Kidney glomerular epithelial cell (primary cell): Measurements from ENCODE around the gene TF.

Experiments
- DNase-seq: peaks from one replicate; lab custom pipeline; 2025; lab: John Stamatoyannopoulos, UW

TF gene

GRCh38 chr3:133836497-133837158, 90.4 kb downstream of the TF start:
- DNase-seq = no peak

GRCh38 chr3:133837487-133838295, 91.5 kb downstream of the TF start:
- DNase-seq = no peak

- DNase-seq = no peak
Measured at GRCh38 chr3:133838296-133838789, 92.2 kb downstream of the TF start.

GRCh38 chr3:133838916-133839800, 93.0 kb downstream of the TF start:
- no peak for DNase-seq

GRCh38 chr3:133840055-133840737, 94.0 kb downstream of the TF start:
- no peak for DNase-seq

GRCh38 chr3:133840767-133841166, 94.6 kb downstream of the TF start:
- no peak for DNase-seq

GRCh38 chr3:133841196-133841595, 95.0 kb downstream of the TF start:
- no peak for DNase-seq

GRCh38 chr3:133842158-133842557, 96.0 kb downstream of the TF start:
- DNase-seq = no peak

GRCh38 chr3:133843634-133844033, 97.4 kb downstream of the TF start:
- peak; percentile 38 for DNase-seq

- no peak for DNase-seq
Measured at GRCh38 chr3:133845127-133845526, 98.9 kb downstream of the TF start.
